Smooth muscle cell (in vitro differentiated cells): ENCODE measurements around the gene SPATA18. TPM values are rescaled to one million over a fixed set of nuclear protein-coding genes. Genes with fewer than 3 reads are reported as not detected.

ENCODE experiments used
- DNase-seq: peaks from one replicate; lab custom pipeline; 2025; ENCODE audit not compliant: unreplicated experiment; lab: John Stamatoyannopoulos, UW
- H2AFZ ChIP-seq: fragments of 200-600 bp; sonication (generic); 2 replicates; pipeline ENCODE4 v1.6.0; 2016; ENCODE audit warnings: antibody characterized with exemption, low read depth, mild to moderate bottlenecking
- H3F3A ChIP-seq: fragments of 200-600 bp; sonication (generic); 2 replicates; pipeline ENCODE4 v1.6.0; 2017; ENCODE audit warnings: antibody characterized with exemption, low read depth
- H3K27ac ChIP-seq: fragments of 200-600 bp; sonication (generic); 2 replicates; pipeline ENCODE4 v1.5.1; 2016; ENCODE audit warnings: low read depth, mild to moderate bottlenecking
- H3K27me3 ChIP-seq: fragments of 200-600 bp; sonication (generic); 2 replicates; pipeline ENCODE4 v1.6.1; 2016; ENCODE audit warnings: low read depth, mild to moderate bottlenecking
- H3K36me3 ChIP-seq: fragments of 200-600 bp; sonication (generic); 2 replicates; pipeline ENCODE4 v1.5.1; 2016; ENCODE audit warnings: low read depth
- H3K4me1 ChIP-seq: fragments of 200-600 bp; sonication (generic); 2 replicates; pipeline ENCODE4 v1.5.1; 2016; ENCODE audit warnings: low read depth
- H3K4me2 ChIP-seq: fragments of 200-600 bp; sonication (generic); 2 replicates; pipeline ENCODE4 v1.6.0; 2016; ENCODE audit warnings: mild to moderate bottlenecking
- H3K4me3 ChIP-seq: fragments of 200-600 bp; sonication (generic); 2 replicates; pipeline ENCODE4 v1.5.1; 2016; ENCODE audit warnings: mild to moderate bottlenecking
- H3K79me2 ChIP-seq: fragments of 200-600 bp; sonication (generic); 2 replicates; pipeline ENCODE4 v1.6.0; 2016; ENCODE audit warnings: low read depth, mild to moderate bottlenecking
- H3K9ac ChIP-seq: fragments of 200-600 bp; sonication (generic); 2 replicates; pipeline ENCODE4 v1.6.0; 2016; ENCODE audit warnings: low read depth
- H3K9me3 ChIP-seq: fragments of 200-600 bp; sonication (generic); replicated peaks from 2 replicates; pipeline ENCODE4 v1.5.1; 2016; ENCODE audit warnings: low read depth
- H4K20me1 ChIP-seq: fragments of 200-600 bp; sonication (generic); 2 replicates; pipeline ENCODE4 v1.6.0; 2016; ENCODE audit warnings: low read depth
- CTCF ChIP-seq: fragments of 200-600 bp; sonication (generic); IDR thresholded peaks from 2 replicates; pipeline ENCODE4 v1.5.1; 2017; ENCODE audit warnings: borderline replicate concordance, mild to moderate bottlenecking, antibody characterized with exemption; ENCODE audit not compliant: insufficient read depth, poor library complexity, severe bottlenecking
- WGBS: methylation state at CpG from one replicate; pipeline ENCODE4 v1.1.7; 2016; ENCODE audit warnings: low lambda C conversion rate; 5-methylcytosine and 5-hydroxymethylcytosine counted together
- polyA plus RNA-seq: library from polyadenylated mRNA; unstranded; fragments of >200 nt; fragmentation: Nextera tagmentation; extraction: Ambion mirVana; gene quantifications from 2 replicates; pipeline ENCODE4 v1.2.1, GENCODE V29; 2016
- total RNA-seq: library from RNA; depleted of rRNA; stranded (reverse); fragments of >200 nt; gene quantifications from 2 replicates; pipeline ENCODE4 v1.2.3, GENCODE V29; 2014

Gene SPATA18
- total and polyA plus RNA-seq, 2 experiments from 2014 or later = 8.9 to 21.2 TPM

- Histone ChIP-seq H3K27me3 (no peaks in the 10 kb centered on the region), H2AFZ (no peak overlapping the region), H3F3A (no peaks in the 10 kb centered on the region), H3K9ac (no peak overlapping the region), H3K9me3 (no peaks in the 10 kb centered on the region), H3K79me2 (no peaks in the 10 kb centered on the region), H3K36me3 (no peaks in the 10 kb centered on the region), H3K4me2 (peak overlapping the region; percentile 13), H3K4me1 (peaks cover 14% of the 10 kb centered on the region), H3K27ac (no peak overlapping the region), H4K20me1 (no peaks in the 10 kb centered on the region), H3K4me3 (no peak overlapping the region)
- no peak for TF ChIP-seq CTCF
- DNase-seq = no peak
- WGBS = 12% methylated on average over 1 of the region's 1 CpG
Observed at GRCh38 chr4:52106191-52106590, 55.1 kb downstream of the SPATA18 start.

GRCh38 chr4:52106660-52107059 lies 55.6 kb downstream of the SPATA18 start:
- Histone ChIP-seq H3K4me2 (peak overlapping the region; percentile 13), H3K36me3 (no peaks in the 10 kb centered on the region), H3K27me3 (no peaks in the 10 kb centered on the region), H2AFZ (peak overlapping the region; percentile 35), H3F3A (no peaks in the 10 kb centered on the region), H3K9me3 (no peaks in the 10 kb centered on the region), H3K4me3 (no peak overlapping the region), H3K4me1 (peaks cover 14% of the 10 kb centered on the region), H3K9ac (no peak overlapping the region), H4K20me1 (no peaks in the 10 kb centered on the region), H3K27ac (no peak overlapping the region), H3K79me2 (no peaks in the 10 kb centered on the region)
- DNase-seq = no peak
- 46% methylated on average over 5 of the region's 5 CpGs for WGBS
- TF ChIP-seq CTCF = no peak

- Histone ChIP-seq H3K4me3 (no peak overlapping the region), H3K4me1 (peaks cover 14% of the 10 kb centered on the region), H3K79me2 (no peaks in the 10 kb centered on the region), H3K4me2 (no peak overlapping the region), H2AFZ (peak overlapping the region; percentile 35), H3F3A (no peaks in the 10 kb centered on the region), H3K36me3 (no peaks in the 10 kb centered on the region), H3K9ac (no peak overlapping the region), H3K9me3 (no peaks in the 10 kb centered on the region), H4K20me1 (no peaks in the 10 kb centered on the region), H3K27me3 (no peaks in the 10 kb centered on the region), H3K27ac (no peak overlapping the region)
- TF ChIP-seq CTCF = no peak
- WGBS = 75% methylated on average over 3 of the region's 3 CpGs
- no peak for DNase-seq
Observed at GRCh38 chr4:52107336-52107735, 56.2 kb downstream of the SPATA18 start.

- Histone ChIP-seq H3K9me3 (no peaks in the 10 kb centered on the region), H3F3A (no peaks in the 10 kb centered on the region), H3K27me3 (no peaks in the 10 kb centered on the region), H3K27ac (no peak overlapping the region), H3K4me2 (no peak overlapping the region), H4K20me1 (no peaks in the 10 kb centered on the region), H3K36me3 (no peaks in the 10 kb centered on the region), H3K4me3 (no peak overlapping the region), H3K79me2 (no peaks in the 10 kb centered on the region), H3K4me1 (peaks cover 14% of the 10 kb centered on the region), H3K9ac (no peak overlapping the region), H2AFZ (no peak overlapping the region)
- WGBS = 88% methylated on average over 1 of the region's 1 CpG
- no peak for DNase-seq
- no peak for TF ChIP-seq CTCF
Observed at GRCh38 chr4:52107745-52108144, 56.6 kb downstream of the SPATA18 start.
